GM18861 (cell line): ENCODE results near the gene EFNB3.

Source experiments
- ATAC-seq: cut with Tn5 transposase; IDR thresholded peaks from one replicate; pipeline ENCODE4 v1.9.1; 2021; ENCODE audit not compliant: unreplicated experiment

The EFNB3 gene

DNA sequence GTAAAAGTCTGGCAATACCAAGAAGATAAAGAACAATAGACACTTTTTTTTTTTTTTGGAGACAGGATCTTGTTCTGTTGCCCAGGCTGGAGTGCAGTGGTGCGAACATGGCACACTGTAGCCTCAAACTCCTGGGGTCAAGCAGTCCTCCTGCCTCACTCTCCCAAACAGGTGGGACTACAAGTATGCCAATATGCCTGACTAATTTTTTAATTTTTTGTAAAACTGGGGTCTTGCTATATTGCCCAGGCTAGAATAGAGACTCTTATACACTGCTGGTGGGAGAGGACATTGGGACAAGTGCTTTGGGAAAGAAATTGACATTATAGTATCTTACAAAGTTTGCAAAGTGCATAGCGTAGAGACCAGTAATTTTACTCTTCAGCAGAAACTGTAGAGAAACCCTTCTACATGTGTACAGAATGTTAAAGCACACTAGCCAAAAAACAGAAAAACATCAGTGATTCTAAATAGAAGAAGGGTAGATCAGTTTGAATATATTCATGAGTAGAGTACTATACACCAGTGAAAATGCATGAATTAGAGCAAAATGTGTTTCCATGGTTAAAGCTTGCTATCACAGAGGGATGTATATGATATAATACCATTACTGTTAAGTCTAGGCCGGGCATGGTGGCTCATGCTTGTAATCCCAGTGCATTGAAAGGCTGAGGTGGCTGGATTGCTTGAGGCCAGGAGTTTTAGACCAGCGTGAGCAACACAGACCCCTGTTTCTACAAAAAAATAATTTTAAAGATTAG is 7.0 kb upstream of the EFNB3 start:
- ATAC-seq: no peak

DNA sequence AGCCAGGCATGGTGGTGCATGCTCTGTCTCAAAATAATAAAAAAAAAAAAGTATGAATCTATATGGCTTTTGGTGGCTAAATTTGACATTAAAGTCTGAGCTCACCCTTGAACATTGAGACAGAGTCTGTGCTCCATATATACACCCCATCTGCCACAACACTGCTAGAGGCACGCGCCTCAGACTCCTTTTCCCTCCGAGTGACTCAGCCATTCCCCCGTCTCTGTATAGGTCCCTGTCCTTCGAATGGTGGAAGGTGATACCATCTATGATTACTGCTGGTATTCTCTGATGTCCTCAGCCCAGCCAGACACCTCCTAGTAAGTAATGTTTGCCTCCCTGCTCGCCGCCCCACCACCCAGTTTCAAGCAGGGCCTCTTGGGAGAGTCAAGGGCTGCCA is 4.5 kb upstream of the EFNB3 start:
- no peak for ATAC-seq

DNA sequence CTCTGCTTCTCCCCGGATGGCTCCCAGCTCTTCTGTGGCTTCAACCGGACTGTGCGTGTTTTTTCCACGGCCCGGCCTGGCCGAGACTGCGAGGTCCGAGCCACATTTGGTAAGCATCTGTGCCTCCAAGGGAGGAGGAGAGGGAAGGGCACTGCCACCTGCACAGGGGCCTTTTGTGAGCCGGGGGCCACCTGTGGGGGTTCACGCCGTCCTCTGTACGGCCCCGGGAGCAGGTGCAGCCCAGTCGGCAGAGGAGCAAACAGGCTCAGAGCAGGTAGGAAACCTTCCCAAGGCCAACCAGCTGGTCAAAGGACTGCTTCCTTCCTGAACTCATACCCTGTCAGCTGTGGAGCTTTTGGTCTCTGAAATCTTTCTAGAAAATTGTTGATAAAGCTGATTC is 3.3 kb upstream of the EFNB3 start:
- no peak for ATAC-seq

DNA sequence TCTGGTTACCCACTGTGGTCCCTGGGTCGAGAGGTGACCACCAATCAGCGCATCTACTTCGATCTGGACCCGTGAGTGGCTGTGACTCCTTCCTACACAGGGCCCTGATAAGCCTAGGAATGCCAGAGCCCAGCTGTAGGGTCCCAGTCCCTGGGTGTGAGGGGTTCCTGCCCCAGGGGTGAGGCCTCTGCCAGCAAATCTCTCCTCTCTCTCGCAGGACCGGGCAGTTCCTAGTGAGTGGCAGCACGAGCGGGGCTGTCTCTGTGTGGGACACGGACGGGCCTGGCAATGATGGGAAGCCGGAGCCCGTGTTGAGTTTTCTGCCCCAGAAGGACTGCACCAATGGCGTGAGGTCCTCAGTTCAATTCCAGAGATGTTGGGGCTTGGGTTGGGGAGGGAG is 2.2 kb upstream of the EFNB3 start:
- ATAC-seq: no peak

DNA sequence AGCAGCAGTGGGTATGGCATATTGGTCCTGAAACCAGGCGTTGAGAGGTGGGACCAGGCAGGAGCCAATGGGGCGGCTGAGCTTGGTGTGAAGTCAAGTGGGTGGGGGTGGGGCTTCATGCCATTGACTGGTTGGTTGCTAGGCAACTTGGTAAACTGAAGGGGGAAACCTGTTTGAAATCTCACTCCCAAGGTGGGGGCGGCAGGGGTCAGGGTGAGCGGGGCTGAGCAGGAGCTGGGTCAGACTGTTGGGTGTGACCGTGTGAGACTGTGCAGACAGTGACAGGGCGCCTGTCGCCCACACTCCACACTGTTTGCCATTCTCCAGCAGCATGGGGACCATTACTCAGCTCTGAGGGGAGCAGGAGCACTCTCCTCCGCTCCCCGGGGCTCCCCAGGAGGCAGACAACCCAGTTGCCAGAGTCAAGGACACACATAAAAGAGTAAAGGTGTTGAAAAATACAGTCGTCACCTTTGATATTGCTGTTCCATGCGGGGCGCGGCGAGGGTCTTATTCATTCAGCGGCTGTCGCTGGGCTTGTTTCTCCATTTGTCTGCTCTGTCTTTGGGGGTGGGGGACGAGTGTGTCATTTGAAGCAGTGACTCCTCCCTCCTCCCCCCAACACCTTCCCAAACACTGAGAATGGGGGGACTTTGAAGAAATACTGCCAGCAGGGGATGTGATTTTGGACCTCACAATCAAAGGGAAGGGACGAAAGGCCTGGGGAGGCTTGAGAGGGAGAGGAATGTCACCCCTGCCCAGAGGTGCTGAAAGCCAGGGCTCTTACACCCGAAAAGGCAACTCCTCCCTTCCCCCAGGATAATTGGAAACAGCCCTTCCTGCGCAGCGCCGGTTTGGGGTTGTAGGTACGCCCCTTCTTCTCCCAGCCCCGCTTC is 1.2 kb upstream of the EFNB3 start:
- ATAC-seq: no peak

DNA sequence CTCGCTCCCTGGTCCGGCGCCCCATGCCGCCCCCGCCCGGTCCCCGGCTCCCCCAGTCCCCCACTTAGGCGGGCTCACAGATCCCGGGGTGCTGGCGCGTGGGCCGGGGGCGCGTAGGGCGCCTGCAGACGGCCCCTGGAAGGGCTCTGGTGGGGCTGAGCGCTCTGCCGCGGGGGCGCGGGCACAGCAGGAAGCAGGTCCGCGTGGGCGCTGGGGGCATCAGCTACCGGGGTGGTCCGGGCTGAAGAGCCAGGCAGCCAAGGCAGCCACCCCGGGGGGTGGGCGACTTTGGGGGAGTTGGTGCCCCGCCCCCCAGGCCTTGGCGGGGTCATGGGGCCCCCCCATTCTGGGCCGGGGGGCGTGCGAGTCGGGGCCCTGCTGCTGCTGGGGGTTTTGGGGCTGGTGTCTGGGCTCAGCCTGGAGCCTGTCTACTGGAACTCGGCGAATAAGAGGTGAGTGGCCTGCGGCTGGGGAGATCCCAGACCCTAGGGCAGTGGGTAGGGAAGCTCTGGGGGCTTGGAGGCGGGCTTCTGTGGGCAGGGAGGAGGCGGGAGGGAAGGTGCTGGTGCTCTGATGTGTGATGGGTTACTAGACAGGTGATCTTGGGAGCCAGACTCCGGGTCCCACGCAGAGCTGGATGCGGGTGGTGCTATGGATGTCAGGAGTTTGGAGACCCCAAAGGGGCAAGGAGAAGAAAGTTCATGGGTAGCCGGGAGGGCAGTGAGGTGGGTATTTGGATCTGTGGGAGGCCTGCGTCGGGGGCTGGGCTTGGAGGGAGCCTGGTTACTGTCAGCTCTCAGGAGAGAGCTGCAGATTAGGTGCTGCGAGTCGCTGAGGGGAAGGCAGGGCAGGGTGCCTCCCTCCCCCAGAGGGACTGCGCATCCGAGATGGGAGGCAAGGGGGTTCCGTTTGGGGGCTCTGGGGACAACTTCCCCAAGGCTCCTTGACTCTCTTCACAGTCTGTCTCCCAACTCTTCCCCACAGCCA is 560 bp downstream of the EFNB3 start:
- ATAC-seq: no peak

DNA sequence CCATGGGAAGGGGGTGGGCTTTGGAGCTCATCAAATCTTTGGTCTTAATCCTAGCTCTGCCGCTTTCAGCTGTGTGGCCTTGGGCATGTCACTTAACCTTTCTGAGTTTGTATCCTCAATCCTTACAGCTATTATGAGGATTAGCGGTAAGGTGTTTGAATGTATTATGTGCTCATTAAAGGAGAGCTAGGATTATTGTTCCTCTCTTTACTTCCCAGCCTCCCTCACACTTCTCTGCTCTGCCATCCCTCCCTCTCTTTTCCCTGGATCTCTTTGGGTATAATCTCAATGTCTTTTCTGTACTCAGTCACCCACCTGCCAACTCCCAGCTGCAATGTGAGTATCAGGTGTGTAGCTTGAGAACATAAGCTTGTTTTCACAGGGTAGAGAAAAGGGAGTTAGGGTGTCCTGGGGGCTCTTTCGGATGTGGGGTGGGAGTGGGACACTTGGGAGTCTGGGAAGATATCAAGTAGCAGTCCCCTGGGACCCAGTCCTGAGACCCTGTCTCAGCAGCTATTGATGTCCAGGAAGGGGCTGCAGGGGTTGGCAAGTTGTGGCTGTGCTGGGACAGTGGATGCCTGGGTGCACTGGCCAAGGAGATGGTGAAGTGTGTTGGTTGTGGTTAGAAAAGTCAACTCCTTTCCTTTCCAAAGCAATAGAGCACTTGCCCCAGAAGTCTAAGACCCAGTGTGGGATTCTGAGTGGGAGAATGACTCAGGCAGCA is 1.8 kb downstream of the EFNB3 start:
- no peak for ATAC-seq

DNA sequence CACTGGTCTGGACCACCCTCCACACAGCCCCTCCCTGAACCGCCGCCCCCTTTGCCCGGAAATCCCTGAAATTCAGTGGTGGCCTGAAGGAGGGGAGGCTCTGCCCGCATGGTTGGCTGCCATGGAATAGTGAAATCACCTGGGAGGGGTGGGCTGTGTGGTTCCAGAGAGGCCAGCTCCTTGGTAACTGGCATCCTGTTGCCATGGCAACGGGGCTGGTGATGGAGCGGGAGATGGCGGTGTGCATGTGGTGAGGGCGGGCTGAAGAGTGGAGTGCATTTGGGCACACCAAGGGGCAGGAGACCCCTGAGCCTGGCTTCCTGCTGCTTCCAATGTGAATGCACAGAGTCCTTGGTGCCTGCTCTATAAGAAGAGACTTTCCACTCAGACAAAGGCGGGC is 2.4 kb downstream of the EFNB3 start:
- no peak for ATAC-seq

DNA sequence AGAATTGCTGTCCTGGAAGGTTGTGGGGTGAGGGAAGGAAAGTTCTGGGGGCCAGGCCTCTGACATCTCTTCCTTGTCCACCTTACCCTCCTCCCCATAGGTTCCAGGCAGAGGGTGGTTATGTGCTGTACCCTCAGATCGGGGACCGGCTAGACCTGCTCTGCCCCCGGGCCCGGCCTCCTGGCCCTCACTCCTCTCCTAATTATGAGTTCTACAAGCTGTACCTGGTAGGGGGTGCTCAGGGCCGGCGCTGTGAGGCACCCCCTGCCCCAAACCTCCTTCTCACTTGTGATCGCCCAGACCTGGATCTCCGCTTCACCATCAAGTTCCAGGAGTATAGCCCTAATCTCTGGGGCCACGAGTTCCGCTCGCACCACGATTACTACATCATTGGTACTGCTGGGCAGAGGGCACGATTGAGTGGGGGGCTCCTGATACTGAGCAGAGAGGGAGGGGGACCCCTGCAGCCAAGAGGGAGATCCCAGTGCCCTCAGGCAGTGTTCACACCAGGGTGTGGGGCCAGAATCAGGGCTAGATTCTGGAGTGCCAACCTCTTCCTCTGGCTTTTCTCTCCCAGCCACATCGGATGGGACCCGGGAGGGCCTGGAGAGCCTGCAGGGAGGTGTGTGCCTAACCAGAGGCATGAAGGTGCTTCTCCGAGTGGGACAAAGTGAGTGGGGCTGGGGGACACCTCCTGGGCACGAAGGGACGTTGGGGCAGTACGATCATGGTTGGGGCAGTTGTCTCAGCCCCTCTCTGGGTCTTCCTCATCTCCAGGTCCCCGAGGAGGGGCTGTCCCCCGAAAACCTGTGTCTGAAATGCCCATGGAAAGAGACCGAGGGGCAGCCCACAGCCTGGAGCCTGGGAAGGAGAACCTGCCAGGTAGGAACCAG is 3.1 kb downstream of the EFNB3 start:
- no peak for ATAC-seq

DNA sequence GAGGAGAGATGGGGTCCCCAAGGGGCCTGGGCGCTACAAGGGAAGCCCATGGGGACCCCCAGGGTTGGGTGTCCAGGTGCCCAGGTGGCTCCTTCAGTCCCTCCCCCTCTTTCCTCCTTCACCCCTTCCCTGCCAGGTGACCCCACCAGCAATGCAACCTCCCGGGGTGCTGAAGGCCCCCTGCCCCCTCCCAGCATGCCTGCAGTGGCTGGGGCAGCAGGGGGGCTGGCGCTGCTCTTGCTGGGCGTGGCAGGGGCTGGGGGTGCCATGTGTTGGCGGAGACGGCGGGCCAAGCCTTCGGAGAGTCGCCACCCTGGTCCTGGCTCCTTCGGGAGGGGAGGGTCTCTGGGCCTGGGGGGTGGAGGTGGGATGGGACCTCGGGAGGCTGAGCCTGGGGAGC is 4.0 kb downstream of the EFNB3 start:
- ATAC-seq: no peak

DNA sequence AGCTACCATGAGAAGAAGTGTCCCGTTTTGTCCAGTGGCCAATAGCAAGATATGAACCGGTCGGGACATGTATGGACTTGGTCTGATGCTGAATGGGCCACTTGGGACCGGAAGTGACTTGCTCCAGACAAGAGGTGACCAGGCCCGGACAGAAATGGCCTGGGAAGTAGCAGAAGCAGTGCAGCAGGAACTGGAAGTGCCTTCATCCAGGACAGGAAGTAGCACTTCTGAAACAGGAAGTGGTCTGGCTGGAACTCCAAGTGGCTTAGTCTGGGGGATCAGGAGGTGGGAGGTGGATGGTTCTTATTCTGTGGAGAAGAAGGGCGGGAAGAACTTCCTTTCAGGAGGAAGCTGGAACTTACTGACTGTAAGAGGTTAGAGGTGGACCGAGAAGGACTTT is 5.3 kb downstream of the EFNB3 start:
- ATAC-seq: no peak

DNA sequence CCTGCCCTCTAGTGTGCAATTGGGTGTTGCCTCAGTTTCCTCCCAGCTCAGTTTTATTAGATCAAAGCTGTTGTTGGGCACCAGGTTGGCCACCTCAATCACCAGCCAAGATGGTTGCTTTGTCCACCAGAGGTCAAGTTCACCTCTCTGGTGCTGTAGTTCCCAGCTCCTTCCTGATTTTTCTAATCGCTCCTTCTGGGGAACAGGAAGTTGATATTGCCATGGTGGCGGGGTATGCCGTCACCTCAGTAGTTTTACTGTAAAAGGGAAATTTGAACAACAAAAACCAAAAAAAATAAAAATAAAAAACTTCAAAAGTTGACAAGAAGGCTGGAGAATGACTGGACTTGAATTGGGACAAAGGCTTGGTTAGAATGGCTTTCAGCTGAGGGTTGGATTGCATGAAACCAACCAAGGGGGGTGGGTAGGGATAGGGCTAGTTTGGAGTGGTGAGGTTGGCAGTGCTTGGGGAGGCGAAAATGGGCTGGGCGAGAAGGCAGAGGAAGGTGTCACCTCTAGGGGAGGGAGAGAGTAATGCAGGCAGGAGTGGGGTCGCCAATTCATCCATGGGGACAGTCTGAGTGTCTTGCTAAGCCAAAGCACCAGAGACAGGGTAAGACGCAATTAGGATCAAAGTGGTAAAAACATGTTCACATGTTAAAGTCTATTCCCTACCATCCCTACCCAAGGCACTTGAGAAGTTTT is 6.2 kb downstream of the EFNB3 start:
- ATAC-seq: no peak

DNA sequence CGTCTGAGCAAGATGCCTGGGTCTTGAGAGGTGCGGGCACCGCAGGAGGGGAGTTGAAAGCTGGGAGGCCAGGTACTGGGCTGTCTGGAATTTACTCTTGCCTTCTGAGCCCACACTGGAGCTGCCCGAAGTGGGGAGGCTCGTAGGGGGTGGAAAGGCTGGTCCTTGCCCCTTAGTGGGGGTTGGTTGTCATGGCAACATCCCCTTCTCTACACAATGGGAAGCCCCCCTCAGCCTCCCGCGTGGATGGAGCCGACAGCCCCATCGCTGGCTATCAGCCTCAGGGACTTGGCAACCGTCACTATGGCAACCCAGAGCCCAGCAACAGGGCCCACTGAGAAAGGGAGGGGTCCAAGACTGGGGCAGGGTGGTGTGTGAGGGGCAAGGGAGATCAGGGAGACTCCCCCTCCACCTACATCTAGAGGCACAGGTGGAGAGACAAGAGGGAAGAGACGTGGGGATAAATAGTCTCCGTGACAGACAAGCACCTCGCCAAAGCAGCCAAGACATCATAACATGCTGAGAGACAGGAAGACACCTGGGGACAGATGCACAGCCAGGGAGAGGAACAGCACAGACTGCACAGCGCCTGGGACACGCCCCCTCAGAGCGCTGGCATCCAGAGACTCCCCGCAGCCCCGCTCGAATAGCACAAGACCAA is 7.2 kb downstream of the EFNB3 start:
- ATAC-seq: no peak

DNA sequence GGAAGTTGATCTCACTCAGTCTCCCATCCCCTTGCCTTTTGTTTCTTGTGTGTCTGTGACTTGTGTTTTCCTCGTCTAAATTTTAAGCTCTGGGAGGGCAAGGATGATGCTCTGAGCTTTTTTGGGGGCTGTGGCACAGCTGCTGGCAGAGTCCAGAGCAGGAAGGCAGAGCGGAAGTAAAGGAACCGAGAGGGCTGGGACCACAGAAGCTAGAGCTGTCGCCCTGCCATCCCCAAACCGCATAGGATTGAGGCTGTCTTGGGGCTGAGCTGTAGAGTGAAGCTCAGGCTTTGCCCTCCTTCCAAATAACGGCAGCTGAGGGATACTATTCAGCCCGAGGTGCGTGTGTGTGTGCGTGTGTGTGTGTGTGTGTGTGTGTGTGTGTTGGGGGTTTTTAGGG is 8.8 kb downstream of the EFNB3 start:
- ATAC-seq: no peak

DNA sequence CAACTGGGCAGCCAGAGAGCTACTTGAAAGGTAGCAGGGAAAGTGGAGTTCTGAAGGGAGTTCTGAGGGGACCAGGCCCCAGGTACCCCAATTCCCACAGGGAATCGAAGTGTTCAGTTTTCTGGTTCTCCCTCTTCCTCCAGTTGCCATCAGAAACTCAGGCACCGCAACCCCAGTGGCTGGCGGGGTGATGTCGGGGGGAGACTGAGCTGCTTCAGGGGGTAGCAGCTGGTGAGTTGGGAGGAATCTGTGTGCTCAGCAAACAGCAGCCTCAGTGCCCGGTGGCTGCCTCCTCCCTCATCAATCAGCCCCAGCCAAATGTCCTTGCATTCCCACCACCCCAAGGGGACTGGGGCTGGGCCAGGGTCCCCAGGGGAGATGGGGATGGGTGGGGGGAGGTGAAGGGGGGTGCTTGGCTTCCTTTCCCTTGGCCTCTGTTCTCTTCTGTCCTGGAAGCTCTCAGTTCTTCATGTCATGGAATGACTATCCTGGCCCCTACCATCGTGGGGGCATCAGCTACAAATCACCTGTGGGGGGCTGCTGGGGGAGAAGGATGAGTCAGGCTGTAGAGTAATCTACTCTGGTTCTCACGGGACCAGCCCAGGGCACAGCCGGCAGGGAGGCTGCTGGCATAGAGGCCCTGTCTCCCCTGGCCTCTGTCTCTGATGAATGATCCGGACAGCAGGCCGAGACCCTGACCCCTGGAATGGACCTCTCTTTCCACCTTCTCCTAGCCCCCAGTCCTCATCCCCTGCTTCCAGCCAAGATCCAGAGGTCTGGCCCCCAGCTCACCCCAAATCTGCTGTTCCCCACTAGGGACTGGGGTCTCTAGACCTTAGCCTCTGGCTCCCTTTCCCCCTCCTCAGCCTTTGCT is 10.0 kb downstream of the EFNB3 start:
- no peak for ATAC-seq

DNA sequence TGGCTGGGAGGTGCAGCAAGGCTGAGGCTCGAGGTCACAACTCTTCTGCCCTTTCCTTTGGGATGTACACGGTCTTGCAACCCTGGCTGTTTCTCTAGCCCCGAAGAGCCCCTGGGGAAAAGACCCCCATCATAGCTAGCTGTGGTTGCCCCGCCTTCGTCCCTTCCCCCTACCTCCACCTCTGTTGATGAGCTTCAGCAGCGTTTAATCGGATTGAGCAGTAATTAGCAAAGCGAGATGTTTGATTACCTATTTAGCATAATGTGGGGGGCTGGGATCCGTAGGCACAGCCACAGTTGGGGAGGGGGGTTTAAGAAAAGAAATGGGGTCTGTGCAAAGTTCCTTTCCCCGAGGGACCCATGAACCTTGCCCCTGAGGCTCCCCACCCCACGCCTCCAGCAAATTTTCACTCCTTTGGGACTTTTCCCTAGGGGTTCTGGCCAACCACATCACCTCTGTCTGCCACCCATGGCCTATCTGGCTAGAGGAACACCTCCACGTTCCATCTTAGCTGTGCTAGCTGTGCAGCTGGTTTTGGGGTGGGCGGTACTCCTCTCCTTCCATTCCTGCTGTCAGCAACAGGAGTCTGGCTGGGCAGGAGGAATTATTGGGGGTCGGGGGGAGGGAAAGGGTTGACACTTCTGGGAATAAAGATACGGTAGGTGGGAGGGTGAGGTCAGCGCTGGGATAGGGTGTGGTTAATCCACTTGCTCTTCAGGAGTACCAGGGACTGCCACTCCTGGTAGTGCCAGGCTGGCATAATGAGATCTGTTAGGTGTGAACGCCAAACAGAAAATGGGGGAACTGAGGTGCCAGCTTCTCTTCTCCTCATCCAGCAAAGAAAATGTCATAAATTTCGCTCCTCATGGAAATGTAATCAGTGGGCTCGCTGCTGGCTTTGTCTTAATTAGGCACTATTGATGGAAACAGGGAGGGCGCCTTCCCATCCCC is 11.2 kb downstream of the EFNB3 start:
- ATAC-seq: no peak
